ENCODE measurements around the gene BACH2. TPM values are rescaled to one million over a fixed set of nuclear protein-coding genes. Genes with fewer than 3 reads are reported as not detected.

The BACH2 gene
- total RNA-seq, 1 donor = 3.6 TPM

- no peak for DNase-seq (ENCODE audit: insufficient read length, low spot score, missing footprints)
- Histone ChIP-seq H3K27me3 (ENCODE audit: insufficient read depth, low read length) (no peaks in the 10 kb centered on the region), H3K27ac (ENCODE audit: low read depth, low read length) (no peak overlapping the region), H3K36me3 (ENCODE audit: insufficient read depth, low read length) (no peaks in the 10 kb centered on the region), H2AFZ (ENCODE audit: low read length) (no peak overlapping the region), H3K4me1 (ENCODE audit: insufficient read depth, low read length) (peaks cover 7% of the 10 kb centered on the region), H3K9me3 (ENCODE audit: low read depth, low read length) (no peaks in the 10 kb centered on the region), H4K20me1 (ENCODE audit: insufficient read depth, low read length) (no peaks in the 10 kb centered on the region), H3K4me3 (ENCODE audit: insufficient read depth, low read length) (no peak overlapping the region), H3K79me2 (ENCODE audit: insufficient read depth, low read length) (no peaks in the 10 kb centered on the region), H3K4me2 (ENCODE audit: insufficient read depth, low read length) (no peak overlapping the region)
- no peak for TF ChIP-seq CTCF (IDR thresholded peaks at IDR 0.05; ENCODE audit: extremely low read depth, low read depth, low read length)
Measured at GRCh38 chr6:90238496-90239266, 58.0 kb downstream of the BACH2 start.

GRCh38 chr6:90237350-90237990, 59.2 kb downstream of the BACH2 start:
- no peak for DNase-seq (ENCODE audit: insufficient read length, low spot score, missing footprints)
- H3K4me1 ChIP-seq (ENCODE audit: insufficient read depth, low read length) = peaks cover 7% of the 10 kb centered on the region
- no peaks in the 10 kb centered on the region for H3K27me3 ChIP-seq (ENCODE audit: insufficient read depth, low read length)
- no peaks in the 10 kb centered on the region for H3K9me3 ChIP-seq (ENCODE audit: low read depth, low read length)
- no peaks in the 10 kb centered on the region for H3K79me2 ChIP-seq (ENCODE audit: insufficient read depth, low read length)
- H3K27ac ChIP-seq (ENCODE audit: low read depth, low read length) = no peak overlapping the region
- TF ChIP-seq CTCF (IDR thresholded peaks at IDR 0.05; ENCODE audit: extremely low read depth, low read depth, low read length) = no peak
- H4K20me1 ChIP-seq (ENCODE audit: insufficient read depth, low read length) = no peaks in the 10 kb centered on the region
- H3K36me3 ChIP-seq (ENCODE audit: insufficient read depth, low read length) = no peaks in the 10 kb centered on the region
- no peak overlapping the region for H3K4me2 ChIP-seq (ENCODE audit: insufficient read depth, low read length)
- no peak overlapping the region for H3K4me3 ChIP-seq (ENCODE audit: insufficient read depth, low read length)
- H2AFZ ChIP-seq (ENCODE audit: low read length) = no peak overlapping the region

- Histone ChIP-seq H3K79me2 (ENCODE audit: insufficient read depth, low read length) (no peaks in the 10 kb centered on the region), H3K4me2 (ENCODE audit: insufficient read depth, low read length) (no peak overlapping the region), H2AFZ (ENCODE audit: low read length) (no peak overlapping the region), H3K36me3 (ENCODE audit: insufficient read depth, low read length) (no peaks in the 10 kb centered on the region), H3K4me3 (ENCODE audit: insufficient read depth, low read length) (no peak overlapping the region), H3K4me1 (ENCODE audit: insufficient read depth, low read length) (peaks cover under 1% of the 10 kb centered on the region), H3K27ac (ENCODE audit: low read depth, low read length) (no peak overlapping the region), H4K20me1 (ENCODE audit: insufficient read depth, low read length) (no peaks in the 10 kb centered on the region), H3K27me3 (ENCODE audit: insufficient read depth, low read length) (no peaks in the 10 kb centered on the region), H3K9me3 (ENCODE audit: low read depth, low read length) (no peaks in the 10 kb centered on the region)
- TF ChIP-seq CTCF (IDR thresholded peaks at IDR 0.05; ENCODE audit: extremely low read depth, low read depth, low read length) = no peak
- no peak for DNase-seq (ENCODE audit: insufficient read length, low spot score, missing footprints)
Measured at GRCh38 chr6:90233994-90234393, 62.6 kb downstream of the BACH2 start.

GRCh38 chr6:90233213-90233612, 63.4 kb downstream of the BACH2 start:
- no peaks in the 10 kb centered on the region for H3K9me3 ChIP-seq (ENCODE audit: low read depth, low read length)

More at GRCh38 chr6:90233213-90233612, 63.4 kb downstream of the BACH2 start:
- H3K27me3 ChIP-seq (ENCODE audit: insufficient read depth, low read length) = no peaks in the 10 kb centered on the region
- no peaks in the 10 kb centered on the region for H3K4me1 ChIP-seq (ENCODE audit: insufficient read depth, low read length)
- no peak overlapping the region for H2AFZ ChIP-seq (ENCODE audit: low read length)
- H3K79me2 ChIP-seq (ENCODE audit: insufficient read depth, low read length) = no peaks in the 10 kb centered on the region
- no peaks in the 10 kb centered on the region for H3K36me3 ChIP-seq (ENCODE audit: insufficient read depth, low read length)
- TF ChIP-seq CTCF (IDR thresholded peaks at IDR 0.05; ENCODE audit: extremely low read depth, low read depth, low read length) = no peak
- H3K27ac ChIP-seq (ENCODE audit: low read depth, low read length) = no peak overlapping the region
- no peak overlapping the region for H3K4me2 ChIP-seq (ENCODE audit: insufficient read depth, low read length)
- H3K4me3 ChIP-seq (ENCODE audit: insufficient read depth, low read length) = no peak overlapping the region
- no peaks in the 10 kb centered on the region for H4K20me1 ChIP-seq (ENCODE audit: insufficient read depth, low read length)
- DNase-seq (ENCODE audit: insufficient read length, low spot score, missing footprints) = no peak
